Esophagus muscularis mucosa (tissue), 3 donors: Measurements from ENCODE around the gene HS3ST3A1.

ENCODE experiments used
- CTCF ChIP-seq, 3 experiments: fragments of 200-600 bp in 2 of 3; fragments of 450-650 bp in 1 of 3; sonication (generic) in 2 of 3; IDR thresholded peaks; one replicate each; pipeline ENCODE4 v1.5.1; 2017 to 2019; ENCODE audit warnings: antibody characterized with exemption in 3 of 3, mild to moderate bottlenecking in 2 of 3, moderate library complexity in 1 of 3
- EP300 ChIP-seq: sonication (generic); formaldehyde crosslinking; IDR thresholded peaks from one replicate; pipeline ENCODE4 v1.6.1; 2017; ENCODE audit warnings: antibody characterized with exemption

DNA sequence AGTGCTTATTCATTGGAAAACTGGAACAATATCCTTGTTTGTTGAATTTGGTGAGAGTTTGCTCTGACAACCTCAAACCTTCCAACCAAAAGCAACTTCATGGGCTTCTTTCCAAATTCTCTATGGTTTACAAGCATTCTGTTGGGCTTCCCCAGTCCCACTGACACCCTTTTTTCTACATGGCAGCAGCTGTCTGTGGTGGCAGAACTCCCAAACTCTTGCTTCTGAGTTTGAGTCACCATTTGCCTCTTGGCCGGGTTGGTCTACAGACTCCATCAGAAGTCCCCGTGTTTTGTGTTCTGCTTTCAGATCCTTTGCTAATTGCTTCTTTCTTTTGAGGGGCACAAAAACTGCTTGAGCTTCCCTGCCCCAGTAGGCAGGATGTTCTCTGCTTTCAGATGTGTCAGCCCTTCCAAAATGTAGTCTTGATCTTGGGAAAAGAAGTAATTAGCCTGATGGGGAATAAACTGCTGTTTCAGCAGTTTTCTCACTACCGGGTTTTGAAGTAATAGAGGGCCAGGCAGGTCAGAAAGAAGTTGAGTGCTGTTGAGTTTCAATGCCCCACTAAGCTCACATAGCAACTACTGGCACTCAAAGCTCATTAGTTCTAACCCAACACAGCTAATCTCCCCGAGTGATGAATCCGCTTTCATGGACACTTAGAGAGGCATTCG is 80.7 kb downstream of the HS3ST3A1 start:
- TF ChIP-seq CTCF (IDR thresholded peaks at IDR 0.05) (no peak), EP300 (no peak)
